ENCODE measurements around the gene GULP1.
"Not testable (repeated sequence)": the region's sequence is repeated elsewhere in the genome, so short reads cannot be mapped to it uniquely, and the experiment has no call there.

- not testable (repeated sequence) for TF ChIP-seq PRDM1 (tag by site-specific recombination; IDR thresholded peaks at IDR 0.05); ZNF302 (tag by site-specific recombination; IDR thresholded peaks at IDR 0.05; ENCODE audit: low read depth); ZNF654 (tag by site-specific recombination; IDR thresholded peaks at IDR 0.05; ENCODE audit: low read depth); ZNF544 (tag by site-specific recombination; IDR thresholded peaks at IDR 0.05); SETDB1 (IDR thresholded peaks at IDR 0.05; ENCODE audit: insufficient read length, low read length); CTCF (tag by site-specific recombination; IDR thresholded peaks at IDR 0.05); ZNF610 (tag by site-specific recombination; IDR thresholded peaks at IDR 0.05; ENCODE audit: borderline replicate concordance); ZNF548 (tag by site-specific recombination; IDR thresholded peaks at IDR 0.05); ZNF274 (IDR thresholded peaks at IDR 0.05; ENCODE audit: low read length); ZNF274 (tag by site-specific recombination; IDR thresholded peaks at IDR 0.05; ENCODE audit: borderline replicate concordance); TRIM28 (IDR thresholded peaks at IDR 0.05; ENCODE audit: borderline replicate concordance, low read length); ATF2 (tag by site-specific recombination; IDR thresholded peaks at IDR 0.05; ENCODE audit: low read depth)
Observed at GRCh38 chr2:188559455-188559854, 267.8 kb downstream of the GULP1 start.

All from HEK293 (cell line).